ENCODE data around the gene MEF2B. TPM values are rescaled to one million over a fixed set of nuclear protein-coding genes. Genes with fewer than 3 reads are reported as not detected.

MEF2B gene
- total RNA-seq, 1 experiment from 2014 or later, result 1.3 TPM

DNA sequence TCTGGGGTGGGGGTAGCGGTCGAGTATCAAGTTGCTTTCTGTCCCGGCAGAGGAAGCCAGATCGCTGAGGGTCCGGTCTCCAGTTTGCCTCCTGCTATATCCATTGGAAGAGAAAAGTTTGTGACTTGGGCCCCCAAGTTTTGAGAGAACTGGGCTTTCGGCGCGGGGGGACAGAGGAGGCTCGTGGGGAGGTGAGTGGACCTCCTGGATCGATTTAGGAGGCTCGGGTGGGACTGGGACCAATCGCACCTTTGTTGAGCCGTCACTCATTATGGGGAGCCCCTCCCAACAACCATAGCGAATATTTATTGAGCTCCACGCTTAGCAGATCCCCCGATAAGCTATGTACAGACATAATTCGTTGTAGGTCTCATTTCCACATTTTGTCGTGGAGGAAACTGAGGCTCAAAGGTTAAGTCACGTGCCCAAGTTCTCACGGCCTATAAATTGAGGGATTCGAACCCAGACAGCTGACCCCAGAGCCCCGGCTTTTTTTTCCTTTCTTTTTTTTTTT, 22.9 kb upstream of the MEF2B start:
- Histone ChIP-seq H4K5ac (ENCODE audit: insufficient read length, low read depth, low read length) (no peak overlapping the region), H2BK5ac (ENCODE audit: insufficient read length, low read length) (no peak overlapping the region), H4K91ac (ENCODE audit: insufficient read length, low read depth, low read length) (no peak overlapping the region), H3K18ac (ENCODE audit: insufficient read length, low read depth, low read length) (no peak overlapping the region), H3K4me1 (ENCODE audit: insufficient read depth, low read length) (no peaks in the 10 kb centered on the region), H3K4ac (ENCODE audit: low read depth, low read length) (no peak overlapping the region), H3K23ac (ENCODE audit: insufficient read length, low read depth, low read length) (no peak overlapping the region), H3T11ph (ENCODE audit: low read length) (no peak overlapping the region), H3K27ac (ENCODE audit: insufficient read length, low read depth, low read length) (no peak overlapping the region), H4K8ac (replicated peaks; ENCODE audit: insufficient read length, low read depth, low read length) (no peak overlapping the region), H2AFZ (ENCODE audit: low read length) (peak overlapping the region; percentile 17), H2BK15ac (ENCODE audit: low read depth, low read length) (no peak overlapping the region), H3K27me3 (ENCODE audit: insufficient read depth, low read length) (no peaks in the 10 kb centered on the region), H3K79me1 (ENCODE audit: insufficient read depth, low read depth, low read length, poor library complexity, severe bottlenecking) (peaks cover 4% of the 10 kb centered on the region), H3K56ac (ENCODE audit: insufficient read length, low read depth, low read length) (no peak overlapping the region), H2BK120ac (ENCODE audit: low read depth, low read length, poor library complexity, severe bottlenecking) (no peak overlapping the region), H2BK20ac (ENCODE audit: low read depth, low read length, poor library complexity, severe bottlenecking) (no peak overlapping the region), H2BK12ac (ENCODE audit: insufficient read length, low read depth, low read length) (no peak overlapping the region), H3K9me3 (ENCODE audit: control insufficient read depth, low read depth, low read length) (no peaks in the 10 kb centered on the region), H2AK5ac (ENCODE audit: insufficient read length, low read length) (no peak overlapping the region), H3K14ac (ENCODE audit: insufficient read depth, low read length) (no peak overlapping the region), H3K23me2 (ENCODE audit: insufficient read length, low read depth, low read length, poor library complexity, severe bottlenecking) (peaks cover 3% of the 10 kb centered on the region), H3K9ac (ENCODE audit: extremely low read depth, insufficient read length, low read length) (peak overlapping the region; percentile 53), H3K79me2 (ENCODE audit: insufficient read depth, low read length) (no peaks in the 10 kb centered on the region; the same call in 1 of the 2 replicates), H4K20me1 (ENCODE audit: control insufficient read depth, insufficient read depth, insufficient read length) (no peaks in the 10 kb centered on the region), H3K4me2 (ENCODE audit: insufficient read depth, insufficient read length, low read length) (peak overlapping the region; percentile 79)
- peak overlapping the region; percentile 92 to 97 (median 93) for H3K27ac Mint-ChIP-seq
- H3K9me3 Mint-ChIP-seq, result no peaks in the 10 kb centered on the region
- peaks cover 0 to 16% of the 10 kb centered on the region in 2 experiments; a peak in 2 of 4 replicates for H3K4me1 Mint-ChIP-seq
- no peaks in the 10 kb centered on the region for H3K27me3 Mint-ChIP-seq (ENCODE audit: low read depth)
- H3K4me3 Mint-ChIP-seq, result peak overlapping the region; percentile 96 to 97
- DNase-seq, result no peak
- TF ChIP-seq, protein P1, sequence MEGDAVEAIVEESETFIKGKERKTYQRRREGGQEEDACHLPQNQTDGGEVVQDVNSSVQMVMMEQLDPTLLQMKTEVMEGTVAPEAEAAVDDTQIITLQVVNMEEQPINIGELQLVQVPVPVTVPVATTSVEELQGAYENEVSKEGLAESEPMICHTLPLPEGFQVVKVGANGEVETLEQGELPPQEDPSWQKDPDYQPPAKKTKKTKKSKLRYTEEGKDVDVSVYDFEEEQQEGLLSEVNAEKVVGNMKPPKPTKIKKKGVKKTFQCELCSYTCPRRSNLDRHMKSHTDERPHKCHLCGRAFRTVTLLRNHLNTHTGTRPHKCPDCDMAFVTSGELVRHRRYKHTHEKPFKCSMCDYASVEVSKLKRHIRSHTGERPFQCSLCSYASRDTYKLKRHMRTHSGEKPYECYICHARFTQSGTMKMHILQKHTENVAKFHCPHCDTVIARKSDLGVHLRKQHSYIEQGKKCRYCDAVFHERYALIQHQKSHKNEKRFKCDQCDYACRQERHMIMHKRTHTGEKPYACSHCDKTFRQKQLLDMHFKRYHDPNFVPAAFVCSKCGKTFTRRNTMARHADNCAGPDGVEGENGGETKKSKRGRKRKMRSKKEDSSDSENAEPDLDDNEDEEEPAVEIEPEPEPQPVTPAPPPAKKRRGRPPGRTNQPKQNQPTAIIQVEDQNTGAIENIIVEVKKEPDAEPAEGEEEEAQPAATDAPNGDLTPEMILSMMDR (conservative IDR thresholded peaks at IDR 0.05), result no peak
- WGBS (ENCODE audit: extremely low coverage, insufficient read length, low lambda C conversion rate), result no CpG with 5 or more reads among the region's 22 CpGs
- peaks cover 3 to 26% (median 16%) of the 10 kb centered on the region in 3 experiments; a peak in 6 of 7 replicates for H3K36me3 Mint-ChIP-seq (ENCODE audit: insufficient read depth in 1 of 3, low read depth in 3 of 3)

Data from H9 (cell line).